ENCODE data around the gene SIRPD. TPM values are rescaled to one million over a fixed set of nuclear protein-coding genes. Genes with fewer than 3 reads are reported as not detected.

Gene SIRPD
- polyA plus RNA-seq, 1 donor from 2014 or later = not detected

DNA sequence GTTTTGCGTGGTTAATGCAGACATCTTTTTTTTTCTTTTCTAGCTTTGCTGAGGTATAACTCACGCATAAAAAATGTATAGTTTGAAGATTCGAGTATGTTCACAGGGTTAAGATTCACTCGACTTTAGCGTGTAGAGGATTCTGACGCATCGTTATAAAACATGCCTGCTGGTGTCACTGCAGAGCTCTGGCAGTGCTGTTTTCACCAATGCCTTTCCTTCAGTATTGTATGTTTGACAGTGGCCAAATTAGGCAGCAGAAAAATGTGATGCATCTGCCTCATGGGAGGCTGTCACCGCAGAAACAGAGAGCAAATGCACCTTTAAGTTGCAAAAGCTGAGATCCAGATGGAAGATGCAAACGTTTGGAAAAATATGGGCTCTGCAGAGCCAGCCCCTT is 48.3 kb downstream of the SIRPD start:
- Histone ChIP-seq H3K79me2 (replicated peaks; ENCODE audit: insufficient read depth, low read length) (no peaks in the 10 kb centered on the region), H3K9ac (ENCODE audit: low read length) (no peak overlapping the region), H3K27me3 (ENCODE audit: insufficient read depth, low read depth, low read length) (no peaks in the 10 kb centered on the region), H3K9me3 (ENCODE audit: low read length) (no peaks in the 10 kb centered on the region), H2AFZ (ENCODE audit: low read depth, low read length) (no peak overlapping the region), H4K20me1 (ENCODE audit: insufficient read depth) (no peaks in the 10 kb centered on the region), H3K27ac (ENCODE audit: low read length) (no peak overlapping the region), H3K9me2 (ENCODE audit: insufficient read depth, low read length) (no peaks in the 10 kb centered on the region), H3K4me3 (ENCODE audit: low read length) (no peak overlapping the region), H3K4me2 (ENCODE audit: low read length) (no peak overlapping the region), H3F3A (ENCODE audit: insufficient read depth, low read length, poor library complexity, severe bottlenecking) (no peaks in the 10 kb centered on the region), H3K36me3 (ENCODE audit: insufficient read depth, low read length) (no peaks in the 10 kb centered on the region)
- TF ChIP-seq EZH2 (IDR thresholded peaks at IDR 0.05; ENCODE audit: borderline replicate concordance, insufficient read depth, low read length, poor library complexity, severe bottlenecking) (no peak), TAF1 (IDR thresholded peaks at IDR 0.05; ENCODE audit: low read depth) (no peak), EP300 (conservative IDR thresholded peaks at IDR 0.05; ENCODE audit: poor library complexity, severe bottlenecking) (no peak), REST (IDR thresholded peaks at IDR 0.05; ENCODE audit: borderline replicate concordance) (no peak), RAD21 (conservative IDR thresholded peaks at IDR 0.05) (peak; percentile 59), CTCF (IDR thresholded peaks at IDR 0.05; ENCODE audit: poor library complexity, severe bottlenecking) (peak; percentile 67), POLR2AphosphoS5 (IDR thresholded peaks at IDR 0.05) (no peak), SMC3 (conservative IDR thresholded peaks at IDR 0.05; ENCODE audit: poor library complexity) (peak; percentile 45), MXI1 (conservative IDR thresholded peaks at IDR 0.05; ENCODE audit: poor library complexity, severe bottlenecking) (peak; percentile 15)

DNA sequence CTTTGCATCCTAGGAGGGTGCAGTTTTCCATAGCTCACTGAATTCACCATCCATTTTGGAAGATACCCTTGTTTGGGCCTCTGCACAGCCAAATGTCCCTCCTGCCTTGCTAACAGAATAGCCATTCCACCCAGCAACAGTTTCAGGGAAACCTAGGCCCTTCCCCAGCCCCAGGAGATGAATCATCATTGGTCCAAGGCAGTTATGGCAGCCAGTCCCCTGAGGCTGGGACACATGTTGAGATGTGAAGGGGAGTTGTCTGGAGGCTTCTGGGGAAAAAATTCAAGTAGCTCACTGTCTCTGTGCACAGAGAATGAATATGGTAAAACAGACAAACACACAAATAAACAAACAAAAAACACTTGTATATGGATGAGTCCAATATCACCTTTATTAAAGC is 48.9 kb downstream of the SIRPD start:
- H3K36me3 ChIP-seq (ENCODE audit: insufficient read depth, low read length) = no peaks in the 10 kb centered on the region
- no peaks in the 10 kb centered on the region for H3K9me3 ChIP-seq (ENCODE audit: low read length)
- H3K27me3 ChIP-seq (ENCODE audit: insufficient read depth, low read depth, low read length) = no peaks in the 10 kb centered on the region
- no peaks in the 10 kb centered on the region for H4K20me1 ChIP-seq (ENCODE audit: insufficient read depth)
- H3K9ac ChIP-seq (ENCODE audit: low read length) = no peak overlapping the region
- no peak overlapping the region for H3K4me3 ChIP-seq (ENCODE audit: low read length)
- no peaks in the 10 kb centered on the region for H3K9me2 ChIP-seq (ENCODE audit: insufficient read depth, low read length)
- H2AFZ ChIP-seq (ENCODE audit: low read depth, low read length) = no peak overlapping the region
- no peaks in the 10 kb centered on the region for H3K79me2 ChIP-seq (replicated peaks; ENCODE audit: insufficient read depth, low read length)
- H3K27ac ChIP-seq (ENCODE audit: low read length) = no peak overlapping the region
- H3K4me2 ChIP-seq (ENCODE audit: low read length) = no peak overlapping the region
- TF ChIP-seq MXI1 (conservative IDR thresholded peaks at IDR 0.05; ENCODE audit: poor library complexity, severe bottlenecking) = no peak
- TF ChIP-seq RAD21 (conservative IDR thresholded peaks at IDR 0.05) = no peak
- no peak for TF ChIP-seq POLR2AphosphoS5 (IDR thresholded peaks at IDR 0.05)
- TF ChIP-seq EZH2 (IDR thresholded peaks at IDR 0.05; ENCODE audit: borderline replicate concordance, insufficient read depth, low read length, poor library complexity, severe bottlenecking) = no peak
- no peak for TF ChIP-seq REST (IDR thresholded peaks at IDR 0.05; ENCODE audit: borderline replicate concordance)
- H3F3A ChIP-seq (ENCODE audit: insufficient read depth, low read length, poor library complexity, severe bottlenecking) = no peaks in the 10 kb centered on the region

Measured in neural cell (in vitro differentiated cells).